CD1c-positive myeloid dendritic cell (primary cell): ENCODE measurements around the gene RALGPS1.
"Not testable (repeated sequence)": the region's sequence is repeated elsewhere in the genome, so short reads cannot be mapped to it uniquely, and the experiment has no call there.

Experiments used
- DNase-seq: peaks from one replicate; pipeline ENCODE4 v3.0.0-alpha.2; 2016; ENCODE audit errors: extremely low spot score

RALGPS1 gene

GRCh38 chr9:127136880-127137639 is 222.5 kb downstream of the RALGPS1 start:
- no peak for DNase-seq

DNA sequence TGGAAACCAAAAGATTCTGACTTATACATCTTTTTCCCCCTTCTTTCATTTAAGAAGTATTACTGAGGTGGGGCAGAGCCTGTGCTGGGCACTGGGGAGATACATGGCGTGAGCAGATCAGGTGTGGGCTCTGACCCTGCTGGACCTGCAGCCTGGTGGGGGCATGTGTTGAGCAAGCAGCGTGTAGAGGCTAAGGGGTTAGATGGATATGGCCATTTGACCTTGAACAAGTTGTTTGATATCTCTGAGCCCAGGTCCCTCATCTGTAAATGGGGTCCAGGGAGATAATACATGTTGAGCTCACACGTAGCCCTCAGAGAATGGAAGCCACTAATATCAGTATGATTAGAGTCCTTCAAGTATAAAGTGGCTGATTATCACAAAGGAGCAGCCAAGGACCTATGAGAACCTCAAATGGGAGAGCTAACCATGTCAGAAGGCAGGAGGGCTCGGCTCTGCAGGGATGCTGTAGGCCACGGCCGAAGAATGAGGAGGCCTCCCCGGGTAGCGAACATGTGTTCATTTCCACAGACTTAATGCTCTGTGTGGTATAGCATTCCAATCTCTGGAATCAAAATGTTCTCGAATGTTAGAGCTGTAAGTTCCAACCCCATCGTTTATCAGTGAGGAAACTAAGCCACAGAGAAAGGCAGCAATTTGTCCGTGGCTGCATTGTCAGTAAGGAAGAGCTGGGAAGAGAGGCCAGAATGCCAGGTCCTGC is 223.2 kb downstream of the RALGPS1 start:
- no peak for DNase-seq

DNA sequence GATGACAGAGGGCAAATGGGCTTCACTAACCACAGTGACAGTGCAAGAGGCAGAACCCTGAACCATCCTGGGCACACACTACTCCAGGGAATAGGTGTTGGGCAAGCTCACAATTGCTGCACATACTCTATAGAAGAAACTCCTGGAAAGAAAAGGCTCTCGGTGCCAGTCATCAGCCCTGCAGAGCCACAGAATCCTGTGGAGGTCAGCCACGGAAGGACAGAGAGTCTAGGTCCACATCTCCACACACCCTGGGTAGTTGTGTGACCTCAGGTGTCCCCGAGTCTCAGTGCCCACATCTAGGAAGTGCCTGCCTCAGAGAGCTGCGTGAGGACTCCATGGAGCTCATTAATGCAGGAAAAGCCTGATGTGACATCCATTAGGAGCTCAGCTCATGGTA is 223.9 kb downstream of the RALGPS1 start:
- DNase-seq = no peak

- no peak for DNase-seq
Measured at GRCh38 chr9:127139071-127139731, 224.6 kb downstream of the RALGPS1 start.

GRCh38 chr9:127139775-127140174 is 225.2 kb downstream of the RALGPS1 start:
- DNase-seq = no peak

GRCh38 chr9:127140181-127140580 is 225.6 kb downstream of the RALGPS1 start:
- DNase-seq = no peak

DNA sequence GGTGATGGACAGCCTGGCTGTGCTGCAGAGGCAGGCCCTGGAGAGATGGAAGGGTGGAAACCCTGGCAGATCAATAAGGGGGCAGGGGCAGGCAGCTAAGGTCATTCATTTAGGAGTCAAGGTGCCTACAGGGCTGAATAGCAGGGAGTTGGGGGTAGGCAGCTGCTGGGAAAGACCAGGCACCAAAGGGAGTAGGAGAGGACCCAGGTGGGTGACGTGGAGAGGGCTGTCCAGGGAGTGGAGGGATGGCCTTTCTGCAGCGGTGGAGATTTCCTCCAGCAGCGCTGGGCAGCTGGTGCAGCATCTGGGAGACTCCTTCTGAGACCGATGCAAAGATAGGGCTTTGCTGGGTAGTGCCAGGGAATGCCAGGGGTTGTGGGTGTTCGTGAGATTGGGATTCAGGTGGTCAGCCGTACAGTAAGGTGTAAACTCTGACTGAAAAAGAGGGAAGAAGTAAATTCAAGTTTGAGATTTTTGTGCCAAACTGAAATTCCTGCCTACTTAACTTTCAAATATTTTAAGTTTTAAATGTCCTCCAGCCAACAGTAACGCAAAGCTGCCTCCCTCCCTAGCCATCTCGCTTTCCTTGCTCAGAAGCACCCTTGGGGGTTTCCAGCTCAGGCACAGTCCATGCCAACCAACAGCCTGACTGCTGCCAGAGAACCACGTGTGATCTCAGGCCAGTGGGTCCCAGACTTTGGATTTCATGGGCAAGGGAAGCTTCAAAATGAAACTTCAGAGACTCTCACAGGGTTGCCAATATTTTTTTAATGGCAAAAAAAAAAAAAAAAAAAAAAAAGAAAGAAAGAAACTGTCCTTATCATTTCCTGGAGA is 226.5 kb downstream of the RALGPS1 start:
- DNase-seq = no peak

DNA sequence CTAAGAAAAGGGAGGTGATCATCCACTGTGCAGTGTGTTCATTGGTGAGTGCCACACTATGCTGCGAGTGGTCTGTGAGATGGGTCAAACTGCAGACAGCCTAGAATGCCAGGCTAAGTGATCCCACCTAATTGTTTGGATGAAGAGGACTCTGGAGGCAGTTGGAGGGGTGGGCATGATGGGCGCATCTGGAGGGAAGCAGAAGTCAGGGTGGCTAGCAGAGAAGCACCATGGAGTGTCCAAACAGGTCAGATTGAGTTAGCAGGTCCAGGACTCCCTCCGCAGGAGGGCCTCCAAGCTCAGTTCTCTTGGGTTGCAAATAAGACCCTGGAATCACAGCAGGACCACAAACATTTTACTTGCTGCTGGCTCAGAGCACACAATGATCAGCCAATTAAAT is 227.7 kb downstream of the RALGPS1 start:
- DNase-seq = no peak

DNA sequence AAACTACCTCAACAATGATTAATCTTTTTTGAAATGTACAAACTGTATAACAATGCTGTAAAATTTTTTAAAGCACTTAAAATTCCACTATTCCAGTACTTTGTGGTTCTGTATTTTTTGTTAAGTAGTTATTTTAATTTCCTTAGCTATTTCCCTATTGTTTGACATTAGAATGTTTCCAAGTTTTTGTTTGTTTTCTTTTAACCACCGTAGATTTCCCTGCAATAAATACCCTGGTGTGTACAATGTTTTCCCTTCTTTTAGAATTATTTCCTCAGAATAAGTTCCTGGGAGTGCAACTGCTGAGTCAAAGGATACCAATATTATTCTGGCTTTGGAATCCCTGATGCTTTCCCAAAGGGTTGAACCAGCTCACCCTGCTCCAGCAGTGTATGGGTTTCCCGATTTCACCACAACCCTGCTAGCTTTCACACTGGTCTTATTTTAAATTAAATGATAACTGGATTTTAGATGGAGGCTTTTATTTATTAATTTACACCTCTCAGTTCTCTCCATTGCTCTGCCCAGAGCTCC is 228.4 kb downstream of the RALGPS1 start:
- DNase-seq = no peak

GRCh38 chr9:127143920-127144465 is 229.4 kb downstream of the RALGPS1 start:
- DNase-seq = no peak

- no peak for DNase-seq
Measured at GRCh38 chr9:127144670-127145445, 230.3 kb downstream of the RALGPS1 start.

DNA sequence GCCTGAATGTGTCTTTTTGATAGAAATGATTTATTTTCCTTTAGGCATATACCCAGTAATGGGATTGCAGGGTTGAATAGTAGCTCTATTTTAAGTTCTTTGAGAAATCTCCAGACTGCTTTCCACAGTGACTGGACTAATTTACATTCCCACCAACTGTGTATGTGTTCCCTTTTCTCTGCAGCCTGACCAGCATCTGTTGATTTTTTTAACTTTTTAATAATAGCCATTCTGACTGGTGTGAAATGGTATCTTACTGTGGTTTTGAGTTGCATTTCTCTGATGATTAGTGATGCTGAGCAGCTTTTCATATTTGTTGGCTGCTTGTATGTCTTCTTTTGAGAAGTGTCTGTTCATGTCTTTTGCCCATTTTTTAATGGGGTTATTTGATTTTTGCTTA is 232.3 kb downstream of the RALGPS1 start:
- not testable (repeated sequence) for DNase-seq

- no peak for DNase-seq
Measured at GRCh38 chr9:127147251-127147650, 232.7 kb downstream of the RALGPS1 start.

DNA sequence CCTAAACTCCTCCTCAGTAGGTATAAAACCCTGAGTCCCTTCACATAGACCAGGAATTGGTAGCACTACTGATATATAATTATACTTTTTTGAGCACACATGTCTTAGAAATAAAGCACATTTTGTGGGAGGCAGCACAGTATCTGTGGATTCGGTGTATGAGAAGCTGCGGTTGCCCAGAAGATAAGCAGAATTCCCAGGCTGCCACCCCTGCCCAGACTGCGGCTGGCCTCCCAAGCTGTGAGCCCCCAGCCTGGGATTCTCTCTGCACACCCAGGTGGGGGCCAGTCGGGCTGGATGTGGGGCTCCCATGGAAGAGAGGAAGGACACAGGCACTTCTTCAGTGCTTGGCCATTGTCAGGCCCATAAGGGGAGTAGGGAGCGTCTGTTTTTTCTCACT is 233.4 kb downstream of the RALGPS1 start:
- no peak for DNase-seq

DNA sequence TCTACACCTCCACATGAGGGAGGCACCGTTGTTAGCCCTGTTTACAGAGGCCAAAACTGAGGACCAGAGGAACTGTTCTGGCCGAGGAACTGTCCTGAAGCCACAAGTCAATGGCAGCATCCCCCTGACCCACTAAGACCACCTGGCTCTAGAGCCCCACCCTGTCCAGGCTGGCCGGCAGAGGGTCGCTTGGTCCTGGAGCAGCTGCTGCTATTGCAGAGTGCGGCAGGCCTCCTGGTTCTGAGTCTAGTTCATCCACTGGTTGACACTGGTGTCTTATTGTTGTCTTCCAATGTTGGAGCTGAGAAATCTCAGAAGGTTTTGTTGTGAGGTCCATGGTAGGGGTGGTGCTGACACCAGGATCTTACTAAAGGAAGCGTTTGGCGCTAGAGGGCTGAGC is 234.4 kb downstream of the RALGPS1 start:
- DNase-seq = no peak

DNA sequence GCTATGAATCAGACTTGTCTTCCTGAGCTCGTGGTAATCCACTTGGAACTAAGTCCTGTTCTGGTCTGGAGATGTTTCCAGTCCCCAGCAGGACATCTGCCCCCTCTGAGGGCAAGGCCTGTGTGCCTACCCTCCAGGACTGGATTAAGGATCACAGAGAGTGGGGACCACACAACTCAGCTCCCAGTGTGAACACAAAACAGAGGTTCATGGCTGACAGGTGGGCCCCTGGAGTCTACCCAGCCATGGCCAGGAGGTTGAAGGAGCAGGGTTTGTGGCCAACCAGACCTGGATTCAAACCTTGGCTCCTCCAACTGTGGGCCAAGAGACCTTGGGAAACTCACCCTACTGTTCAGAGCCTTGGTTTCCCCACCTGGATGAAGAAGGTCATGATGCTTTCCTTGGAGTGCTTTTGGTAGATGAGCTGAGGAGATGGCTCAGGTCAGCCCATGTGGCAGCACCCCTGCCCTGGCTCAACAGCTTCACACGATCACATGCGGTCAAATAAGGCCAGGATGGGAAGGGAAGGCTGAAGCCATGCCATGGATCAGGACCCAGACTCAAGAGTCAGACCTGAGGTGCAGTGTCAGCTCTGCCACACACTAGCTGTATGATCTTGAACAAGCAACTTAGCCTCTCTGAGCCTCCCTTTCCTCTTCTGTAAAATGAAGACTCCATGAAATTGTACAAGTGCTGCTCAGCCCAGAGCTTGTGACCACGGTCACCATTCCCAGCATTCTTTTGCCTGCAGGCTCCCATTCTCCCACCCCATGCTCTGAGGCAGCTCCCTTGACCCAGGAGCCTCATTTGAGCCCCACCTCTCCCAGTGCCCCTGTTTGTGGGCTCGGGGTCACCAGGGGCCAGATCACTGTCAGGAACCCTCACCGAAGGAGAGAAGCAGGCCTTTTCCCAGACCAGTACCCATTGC is 235.1 kb downstream of the RALGPS1 start:
- no peak for DNase-seq

DNA sequence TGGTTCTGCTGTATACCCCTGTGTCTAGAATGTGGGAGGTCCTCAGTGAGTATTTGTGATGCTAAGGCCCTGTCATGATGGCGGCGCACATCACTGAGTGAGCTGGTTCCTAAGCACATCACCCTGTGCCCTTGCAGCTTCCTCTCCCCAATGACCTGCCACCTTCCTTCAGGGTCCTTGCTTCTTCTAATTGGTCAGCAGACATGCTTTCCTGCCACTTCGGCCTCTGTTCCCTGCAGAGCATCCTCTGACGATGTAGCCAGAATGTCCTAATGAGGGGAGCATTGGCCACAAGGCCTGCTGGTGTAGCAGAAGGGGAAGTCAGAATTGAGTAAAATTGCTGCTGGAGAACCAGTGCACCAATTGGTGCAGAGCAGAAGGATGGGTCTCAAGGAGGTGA is 238.9 kb downstream of the RALGPS1 start:
- peak; percentile 24 for DNase-seq

GRCh38 chr9:127154003-127154389 is 239.4 kb downstream of the RALGPS1 start:
- no peak for DNase-seq

GRCh38 chr9:127154390-127155191 is 240.0 kb downstream of the RALGPS1 start:
- peak; percentile 70 for DNase-seq
